ENCODE results near the gene FBXL16. TPM values are rescaled to one million over a fixed set of nuclear protein-coding genes. Genes with fewer than 3 reads are reported as not detected.
A peak's percentile ranks its signal among the peaks of the same experiment; 100 is the strongest.

FBXL16 gene
- total RNA-seq, 4 donors from 2014 or later: 2.2 to 8.4 (median 3.7) TPM

DNA sequence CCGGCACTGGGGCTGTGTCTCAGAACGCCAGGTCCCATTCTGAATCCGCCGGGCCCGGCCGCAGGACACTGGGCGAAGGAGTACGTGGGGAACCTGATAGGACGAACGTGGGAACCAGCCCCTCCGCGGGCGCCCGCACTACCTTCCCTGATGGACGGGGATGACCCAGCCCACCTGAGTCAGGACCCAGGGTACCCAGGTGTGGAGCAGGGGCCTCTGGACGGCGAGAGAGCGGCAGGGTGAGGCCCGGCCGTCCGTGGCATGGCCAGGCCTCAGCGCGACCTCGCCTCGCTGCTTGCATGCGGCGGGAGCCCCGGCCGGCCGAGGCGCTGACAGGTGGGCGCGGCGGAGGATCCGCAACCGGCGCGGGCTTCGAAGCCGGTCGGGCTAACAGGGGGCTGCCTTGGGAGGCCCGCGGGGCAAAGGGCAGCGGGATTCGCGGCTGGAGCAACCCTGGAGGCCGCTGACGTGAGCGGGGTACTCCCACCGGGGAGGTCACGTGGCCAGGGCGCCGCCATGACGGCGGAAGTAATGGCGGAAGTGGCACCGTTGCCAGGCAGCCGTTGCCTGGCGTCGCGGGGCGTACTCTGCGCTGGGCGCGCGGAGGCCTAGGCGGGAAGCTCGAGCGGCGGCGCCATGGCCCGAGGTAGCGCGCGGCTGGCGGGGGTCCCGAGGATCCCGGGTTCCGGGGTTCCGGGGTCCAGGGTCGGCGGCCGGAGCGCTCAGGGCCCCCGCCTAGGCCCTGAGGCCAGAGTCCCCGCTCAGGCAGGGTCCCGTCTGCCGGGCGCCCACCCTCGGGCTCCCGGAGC is 56.6 kb downstream of the FBXL16 start, which contains the start of gene WDR90:
Gene WDR90 (plus strand): TSS at position 585 of the 809 bp plus-strand sequence. CDS start 52 bp downstream, at position 637.
- Histone ChIP-seq H3K36me3 (peaks cover 0 to 24% (median 0%) of the 10 kb centered on the region in 3 donors), H3K27me3 (no peaks in the 10 kb centered on the region), H3K9me3 (no peaks in the 10 kb centered on the region), H3K4me3 (peak within 1 kb of the TSS; percentile 60 to 92 (median 72)), H3K27ac (peak within 1 kb of the TSS; percentile 86 to 91 (median 88)), H3K4me1 (peaks cover 32 to 70% (median 33%) of the 10 kb centered on the region in 3 donors)
- DNase-seq: peak; percentile 35
- TF ChIP-seq POLR2A (IDR thresholded peaks at IDR 0.05) (peak in 1 of 4 donors; percentile 37), CTCF (IDR thresholded peaks at IDR 0.05) (peak in 3 of 6 experiments; percentile 6 to 10 (median 7))
- intact Hi-C loops (cut with DNase I): no loop called here
- 0% methylated on average over 5 of the region's 91 CpGs; no CpG with 5 or more reads in 1 of the 2 donors for WGBS, 2 donors

DNA sequence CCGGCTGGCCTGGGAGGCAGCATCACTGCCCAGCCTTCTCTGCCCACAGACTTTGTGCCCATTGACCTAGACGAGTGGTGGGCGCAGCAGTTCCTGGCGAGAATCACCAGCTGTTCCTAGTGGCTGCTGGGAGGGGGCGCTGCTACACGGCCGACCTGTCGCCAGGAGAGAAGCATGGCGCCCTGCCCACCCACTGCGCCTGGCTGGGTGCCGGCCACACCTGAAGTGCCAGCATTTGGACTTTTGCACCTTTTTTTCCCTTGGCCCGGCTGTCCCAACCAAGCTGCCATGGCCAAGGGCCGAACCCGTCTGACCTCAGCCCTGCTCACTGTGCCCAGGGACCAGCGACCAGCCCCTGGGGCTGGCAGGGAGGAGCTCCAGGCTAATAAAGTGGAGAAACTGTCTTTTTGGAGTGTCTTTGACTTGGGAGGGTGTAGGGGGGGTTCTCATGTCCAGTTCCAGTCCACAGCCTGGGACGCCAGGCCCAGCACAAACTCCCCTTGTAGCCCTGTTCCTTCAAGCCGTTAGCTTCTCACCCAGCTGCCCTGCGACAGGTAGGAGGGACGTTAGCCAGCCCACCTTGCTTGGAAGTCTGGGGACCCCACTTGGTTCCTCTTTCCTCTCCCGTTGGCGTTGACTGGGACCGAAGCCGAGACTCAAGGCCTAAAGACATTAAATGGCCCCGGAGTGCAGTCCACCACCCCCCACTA is 57.4 kb downstream of the FBXL16 start:
- H3K36me3 ChIP-seq: peaks cover 0 to 16% (median 0%) of the 10 kb centered on the region in 3 donors
- H3K9me3 ChIP-seq: no peaks in the 10 kb centered on the region
- TF ChIP-seq CTCF (IDR thresholded peaks at IDR 0.05) (peak in 5 of 6 experiments; percentile 19 to 51 (median 31)), POLR2A (IDR thresholded peaks at IDR 0.05) (no peak)
- H3K4me1 ChIP-seq: peaks cover 33 to 78% (median 34%) of the 10 kb centered on the region in 3 donors
- intact Hi-C loops (cut with DNase I): no loop called here
- peak overlapping the region; percentile 86 to 91 (median 88) for H3K27ac ChIP-seq
- peak overlapping the region; percentile 60 to 92 (median 72) for H3K4me3 ChIP-seq
- 15% methylated on average over 6 of the region's 24 CpGs; no CpG with 5 or more reads in 1 of the 2 donors for WGBS, 2 donors
- DNase-seq: no peak
- no peaks in the 10 kb centered on the region for H3K27me3 ChIP-seq

DNA sequence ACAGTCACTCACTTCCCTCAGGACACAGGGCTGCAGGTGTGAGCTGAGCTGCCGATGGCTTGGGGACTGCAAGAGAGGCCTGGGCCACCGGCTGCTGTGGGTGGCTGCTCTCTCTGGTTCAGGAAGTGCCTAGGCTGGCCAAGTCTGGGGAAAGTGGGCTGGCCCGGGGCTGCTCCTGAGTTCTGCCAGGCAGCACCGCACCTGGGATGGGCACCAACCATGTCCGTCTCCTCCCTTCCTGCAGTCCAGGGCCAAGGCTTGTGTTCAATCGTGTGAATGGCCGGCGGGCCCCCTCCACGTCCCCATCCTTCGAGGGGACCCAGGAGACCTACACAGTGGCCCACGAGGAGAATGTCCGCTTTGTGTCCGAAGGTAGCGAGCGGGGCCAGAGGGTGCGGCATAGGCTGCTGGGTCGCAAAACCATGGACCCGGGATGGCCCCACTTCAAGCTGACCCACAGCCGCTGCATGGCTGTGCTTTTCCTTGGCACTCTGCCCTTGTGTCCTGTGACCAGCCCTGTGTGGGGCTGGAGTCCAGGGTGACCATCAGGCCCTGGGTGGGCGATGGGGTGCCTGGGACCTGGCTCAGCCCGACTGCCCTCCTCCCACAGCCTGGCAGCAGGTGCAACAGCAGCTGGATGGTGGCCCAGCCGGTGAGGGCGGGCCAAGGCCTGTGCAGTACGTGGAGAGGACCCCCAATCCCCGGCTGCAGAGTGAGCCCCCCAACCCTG is 58.3 kb downstream of the FBXL16 start:
- no peaks in the 10 kb centered on the region for H3K27me3 ChIP-seq
- DNase-seq: no peak
- H3K9me3 ChIP-seq: no peaks in the 10 kb centered on the region
- TF ChIP-seq CTCF (IDR thresholded peaks at IDR 0.05): no peak
- H3K27ac ChIP-seq: peak overlapping the region in 2 of 4 donors; percentile 86 to 91
- H3K36me3 ChIP-seq: peaks cover 0 to 11% (median 0%) of the 10 kb centered on the region in 3 donors
- intact Hi-C loops (cut with DNase I): no loop called here
- WGBS, 2 donors: no CpG with 5 or more reads among the region's 25 CpGs
- peak overlapping the region in 1 of 4 donors; percentile 92 for H3K4me3 ChIP-seq
- peaks cover 42 to 87% (median 42%) of the 10 kb centered on the region in 3 donors for H3K4me1 ChIP-seq

GRCh38 chr16:646679-647172 is 58.9 kb downstream of the FBXL16 start:
- H3K4me1 ChIP-seq: peaks cover 42 to 89% (median 45%) of the 10 kb centered on the region in 3 donors
- H3K27me3 ChIP-seq: no peaks in the 10 kb centered on the region
- peaks cover 0 to 6% (median 0%) of the 10 kb centered on the region in 3 donors for H3K36me3 ChIP-seq
- TF ChIP-seq CTCF (IDR thresholded peaks at IDR 0.05) (no peak), POLR2A (IDR thresholded peaks at IDR 0.05) (no peak)
- H3K27ac ChIP-seq: no peak overlapping the region
- H3K9me3 ChIP-seq: no peaks in the 10 kb centered on the region
- intact Hi-C loops (cut with DNase I): no loop called here
- DNase-seq: no peak
- no peak overlapping the region for H3K4me3 ChIP-seq
- WGBS, 2 donors: 90% methylated on average over 2 of the region's 22 CpGs; no CpG with 5 or more reads in 1 of the 2 donors

Data from esophagus squamous epithelium (tissue), 5 donors.